GM18858 (cell line): Measurements from ENCODE around the gene NIPBL.
"Not testable (repeated sequence)": the region's sequence is repeated elsewhere in the genome, so short reads cannot be mapped to it uniquely, and the experiment has no call there.

Experiments
- ATAC-seq: cut with Tn5 transposase; IDR thresholded peaks from one replicate; pipeline ENCODE4 v1.9.1; 2021; ENCODE audit not compliant: unreplicated experiment

The NIPBL gene

DNA sequence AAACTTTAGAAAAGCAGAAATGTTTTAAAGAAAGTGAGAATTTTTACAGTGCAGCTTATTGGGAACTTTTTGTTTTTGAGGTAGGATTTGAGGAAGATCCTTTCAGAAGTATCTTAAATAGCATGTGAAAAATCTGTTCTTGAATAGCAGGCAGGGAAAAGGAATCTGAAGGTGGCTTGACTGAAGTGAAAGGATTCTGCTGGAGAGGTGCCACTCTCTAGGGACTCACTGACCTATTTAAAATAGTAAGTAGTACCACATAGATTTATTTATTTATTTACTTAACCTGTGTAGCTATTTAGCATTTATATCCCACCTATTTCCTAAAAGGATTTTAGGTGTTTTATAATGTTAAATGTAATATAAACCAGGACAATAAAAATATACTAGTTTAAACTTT, 69.1 kb downstream of the NIPBL start:
- ATAC-seq = no peak

DNA sequence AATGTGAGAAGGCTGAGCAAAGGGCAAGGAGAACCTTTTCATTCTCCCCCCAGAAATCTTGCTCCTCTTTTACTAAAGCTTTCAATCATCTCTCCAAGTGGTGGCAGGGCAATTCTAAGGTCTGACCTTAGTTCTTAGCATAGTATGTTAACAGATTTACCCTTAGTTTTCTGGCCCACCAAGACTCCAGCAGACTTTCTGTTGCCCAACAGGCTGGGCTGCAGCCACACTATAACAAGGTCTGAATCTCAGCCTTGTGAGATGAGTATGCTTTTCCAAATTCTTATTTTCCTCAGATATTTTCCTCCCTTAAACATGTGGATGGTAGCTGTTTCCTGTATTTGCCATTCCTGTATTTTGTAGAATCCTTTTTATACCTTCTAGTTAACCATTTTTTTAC, 69.5 kb downstream of the NIPBL start:
- no peak for ATAC-seq

DNA sequence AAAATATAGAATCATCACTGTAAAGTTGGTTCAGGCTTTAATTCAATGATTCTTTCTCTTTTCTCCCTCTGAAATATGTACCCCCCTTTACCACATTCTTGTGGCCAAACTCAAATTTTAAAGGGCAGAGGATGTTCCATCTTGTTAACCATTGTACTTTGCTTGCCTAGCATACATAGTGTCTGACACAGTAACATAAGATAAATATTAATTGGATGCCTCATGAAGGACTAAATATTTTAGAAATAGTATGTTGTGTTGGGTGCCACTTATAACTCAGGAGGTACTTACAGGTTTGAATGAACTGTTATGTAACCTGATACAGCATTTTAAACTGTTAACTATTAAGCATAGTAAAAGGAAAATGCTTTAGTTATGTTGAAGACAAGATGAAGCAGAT, 71.5 kb downstream of the NIPBL start:
- ATAC-seq = no peak

DNA sequence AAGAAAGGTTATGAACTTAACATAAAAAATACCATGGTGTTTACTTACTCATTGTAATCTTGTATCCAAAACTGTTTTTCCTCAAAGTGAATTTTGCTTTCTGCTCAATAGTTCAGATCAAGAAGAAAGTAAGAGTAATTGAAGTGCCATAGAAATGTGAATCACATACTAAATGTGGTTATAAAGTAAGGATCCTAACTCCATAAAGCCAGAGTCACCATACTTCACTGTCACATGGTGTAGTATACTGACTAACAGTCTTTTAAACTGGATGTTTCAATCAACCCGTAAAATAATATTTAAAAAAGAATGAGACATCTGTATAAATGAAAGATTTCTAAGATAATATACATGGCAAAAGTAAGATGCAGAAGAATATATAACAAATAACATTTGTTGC, 72.1 kb downstream of the NIPBL start:
- no peak for ATAC-seq

DNA sequence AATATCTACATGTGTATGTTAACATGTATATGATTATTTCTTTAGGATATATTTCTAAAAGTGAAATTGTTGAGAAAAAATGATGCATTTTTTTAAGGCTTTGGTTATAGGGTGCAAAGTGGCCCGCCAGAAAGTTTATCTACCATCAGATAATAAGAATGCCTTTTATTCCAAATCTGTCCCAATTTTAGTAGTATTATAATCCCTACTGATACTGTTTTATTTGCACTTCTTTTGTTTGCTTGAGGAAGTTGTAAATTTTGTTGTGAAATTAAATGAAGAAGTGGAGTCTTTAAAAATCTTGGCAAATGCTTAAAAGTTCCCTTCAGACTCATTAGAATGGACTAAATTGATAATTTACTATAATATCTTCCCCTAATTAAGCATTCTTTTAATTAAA, 73.0 kb downstream of the NIPBL start:
- no peak for ATAC-seq

DNA sequence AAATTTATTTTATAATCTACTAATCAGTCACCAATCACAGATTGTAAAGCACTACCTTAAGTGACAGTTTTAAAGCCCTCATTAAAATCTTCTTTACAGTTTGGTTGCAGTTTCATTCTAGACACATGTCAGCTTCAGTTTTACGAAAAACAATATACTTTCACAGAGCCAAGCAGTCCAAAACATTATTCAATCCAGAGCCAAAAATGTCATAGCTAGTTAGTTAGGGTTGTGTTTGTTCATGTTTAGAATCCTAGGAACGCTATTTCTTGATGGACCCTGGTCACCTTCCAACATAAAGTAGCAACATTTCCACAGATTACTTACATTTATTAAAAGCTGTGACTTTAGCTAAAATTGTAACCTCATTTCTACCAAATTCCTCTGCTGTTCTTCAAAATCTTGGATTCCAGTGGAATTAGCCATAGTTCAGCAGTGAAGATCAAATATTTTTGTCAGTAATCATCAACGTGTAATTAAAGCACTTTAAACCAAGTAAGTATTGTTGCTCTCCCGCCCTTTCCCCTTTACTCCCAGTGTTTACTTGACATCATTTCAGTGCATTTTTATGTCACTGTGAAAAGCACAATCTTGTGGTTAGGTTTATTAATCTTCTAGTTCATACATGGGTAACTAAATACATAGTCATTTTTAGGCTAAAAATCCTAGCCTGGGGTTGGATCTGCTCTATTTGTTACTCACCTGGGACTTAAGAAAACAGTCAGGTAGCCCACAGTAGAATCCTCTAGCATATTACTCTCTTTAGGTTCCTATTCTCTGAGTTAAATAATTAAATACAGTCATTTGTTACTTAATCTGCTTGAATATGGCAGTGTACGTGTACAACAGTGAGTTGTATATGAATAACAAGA, 74.3 kb downstream of the NIPBL start:
- no peak for ATAC-seq

DNA sequence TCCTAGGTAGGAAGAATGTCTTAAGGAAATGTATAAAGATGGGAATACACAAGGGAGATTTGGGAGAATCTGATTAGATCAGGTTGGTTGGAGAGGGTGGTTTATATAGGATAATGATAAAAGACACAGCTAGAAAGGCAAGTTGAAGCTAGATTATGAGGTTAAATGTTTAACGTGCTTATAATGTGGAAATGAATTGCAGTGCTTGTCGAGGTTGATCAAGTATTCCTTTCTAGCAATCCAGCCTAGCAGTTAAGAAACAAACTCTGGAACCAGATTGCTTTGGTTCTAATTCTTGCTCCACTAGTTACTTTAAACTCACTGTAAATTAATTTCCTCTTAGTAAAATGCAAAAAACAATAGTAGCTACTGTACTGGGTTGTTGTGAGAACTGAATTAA, 76.5 kb downstream of the NIPBL start:
- ATAC-seq = no peak

DNA sequence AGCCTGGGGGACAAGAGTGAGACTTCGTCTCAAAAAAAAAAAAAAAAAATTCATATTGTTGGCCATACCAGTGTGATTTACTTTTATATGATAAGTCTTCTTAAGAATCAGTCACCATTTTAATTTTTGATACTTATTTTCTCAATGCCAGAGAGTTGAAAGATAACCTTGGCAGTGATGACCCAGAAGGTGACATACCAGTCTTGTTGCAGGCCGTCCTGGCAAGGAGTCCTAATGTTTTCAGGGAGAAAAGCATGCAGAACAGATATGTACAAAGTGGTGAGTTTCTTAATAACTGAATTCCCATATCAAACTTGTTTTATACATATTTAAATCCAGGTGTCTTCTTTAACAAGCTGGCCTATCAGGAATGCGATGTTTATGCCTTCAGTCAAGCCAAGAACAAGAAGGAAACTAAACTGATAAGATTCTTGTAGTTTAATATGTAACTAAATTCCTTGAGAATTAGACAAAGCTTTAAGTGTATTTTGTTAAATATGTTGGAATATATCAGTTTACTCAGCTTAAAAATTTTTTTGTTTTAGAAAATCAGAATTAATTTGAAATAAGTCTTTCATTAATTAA, 81.5 kb downstream of the NIPBL start:
- no peak for ATAC-seq

DNA sequence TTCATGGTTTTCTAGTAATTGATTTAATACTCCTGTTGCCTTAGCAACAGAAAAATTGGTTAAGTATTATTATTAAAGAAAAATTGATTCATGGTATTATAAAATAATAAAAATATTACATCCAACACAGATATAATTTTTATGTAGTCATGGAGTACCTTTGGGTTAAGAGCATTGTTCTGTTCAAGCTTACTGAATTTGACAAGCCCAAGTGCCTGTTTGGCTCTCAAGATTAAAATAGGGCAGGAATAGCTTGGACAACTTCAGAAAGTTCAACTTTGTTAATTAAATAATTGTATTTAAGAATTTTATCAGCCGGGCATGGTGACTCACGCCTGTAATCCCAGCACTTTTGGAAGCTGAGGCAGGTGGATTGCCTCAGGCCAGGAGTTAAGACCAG, 82.0 kb downstream of the NIPBL start:
- ATAC-seq = no peak

DNA sequence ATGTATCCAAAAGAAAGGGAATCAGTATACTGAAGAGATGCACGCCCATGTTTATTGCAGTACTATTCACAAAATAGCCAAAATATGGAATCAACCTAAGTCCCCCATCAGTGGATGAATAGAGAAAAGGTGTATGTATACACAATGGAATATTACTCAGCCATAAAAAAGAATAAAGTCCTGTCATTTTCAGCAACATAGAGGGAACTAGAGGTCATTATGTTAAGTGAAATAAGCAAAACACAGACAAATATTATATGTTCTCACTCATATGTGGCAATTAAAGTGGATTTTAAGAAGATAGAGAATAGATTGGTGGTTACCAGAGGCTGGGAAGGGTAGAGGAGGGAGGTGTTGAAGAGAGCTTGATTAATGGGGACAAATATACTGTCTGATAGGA, 88.6 kb downstream of the NIPBL start:
- no peak for ATAC-seq

DNA sequence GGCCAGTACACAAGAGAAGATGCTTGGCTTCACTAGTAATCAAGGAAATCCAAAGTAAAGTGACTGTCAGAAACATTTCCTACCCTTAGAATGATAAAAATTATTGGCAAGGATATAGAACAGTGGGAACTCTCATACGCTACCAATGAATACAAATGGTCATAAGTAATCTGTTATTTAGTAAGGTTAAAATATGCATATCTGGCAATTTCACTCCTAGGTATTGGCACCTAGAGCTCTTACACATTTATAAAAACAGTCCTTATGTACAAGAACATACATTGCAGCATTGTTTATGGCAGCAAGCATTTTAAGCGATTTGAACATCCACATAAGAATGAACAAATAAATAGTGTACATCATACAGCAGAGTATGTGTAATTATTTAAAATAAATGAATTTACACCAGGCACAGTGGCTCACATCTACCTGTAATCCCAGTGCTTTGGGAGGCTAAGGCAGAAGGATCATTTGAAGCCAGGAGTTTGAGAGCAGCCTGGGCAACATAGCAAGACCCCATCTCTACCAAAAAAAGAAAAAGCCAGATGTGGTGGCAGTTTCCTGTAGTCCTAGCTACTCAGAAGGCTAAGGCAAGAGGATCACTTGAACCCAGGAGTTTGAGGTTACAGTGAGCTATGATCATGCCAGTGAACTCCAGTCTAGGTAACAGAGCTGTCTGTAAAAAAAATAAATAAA, 93.3 kb downstream of the NIPBL start:
- ATAC-seq = no peak

DNA sequence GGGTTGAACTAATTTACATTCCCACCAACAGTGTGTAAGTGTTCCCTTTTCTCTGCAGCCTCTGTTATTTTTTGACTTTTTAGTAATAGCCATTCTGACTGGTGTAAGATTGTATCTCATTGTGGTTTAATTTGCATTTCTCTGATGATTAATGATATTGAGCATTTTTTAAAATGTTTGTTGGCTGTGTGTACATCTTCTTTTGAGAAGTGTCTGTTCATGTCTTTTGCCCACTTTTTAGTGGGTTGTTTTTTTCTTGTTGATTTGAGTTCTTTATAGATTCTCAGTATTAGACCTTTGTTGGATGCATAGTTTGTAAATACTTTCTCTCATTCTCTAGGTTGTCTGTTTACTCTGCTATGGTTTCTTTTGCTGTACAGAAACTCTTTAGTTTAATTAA, 101.6 kb downstream of the NIPBL start:
- ATAC-seq = no peak

DNA sequence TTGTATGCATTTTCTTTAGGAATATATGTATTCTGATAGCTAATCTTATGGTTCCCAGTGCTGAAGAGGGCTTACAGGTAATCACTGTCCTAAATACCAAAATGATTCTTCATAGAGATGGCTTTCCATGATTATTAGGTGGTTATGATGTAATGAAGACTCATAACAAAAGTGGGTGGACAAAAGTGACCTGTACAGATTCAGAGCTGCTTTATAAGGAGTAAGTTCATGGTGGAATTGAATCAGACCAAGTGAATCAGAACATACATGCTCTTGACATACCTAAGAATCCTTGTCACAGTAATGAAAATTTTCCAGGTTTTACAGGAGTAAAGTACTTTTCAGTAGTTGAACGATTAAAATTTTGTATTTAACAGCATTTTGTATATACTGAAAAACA, 105.6 kb downstream of the NIPBL start:
- no peak for ATAC-seq

DNA sequence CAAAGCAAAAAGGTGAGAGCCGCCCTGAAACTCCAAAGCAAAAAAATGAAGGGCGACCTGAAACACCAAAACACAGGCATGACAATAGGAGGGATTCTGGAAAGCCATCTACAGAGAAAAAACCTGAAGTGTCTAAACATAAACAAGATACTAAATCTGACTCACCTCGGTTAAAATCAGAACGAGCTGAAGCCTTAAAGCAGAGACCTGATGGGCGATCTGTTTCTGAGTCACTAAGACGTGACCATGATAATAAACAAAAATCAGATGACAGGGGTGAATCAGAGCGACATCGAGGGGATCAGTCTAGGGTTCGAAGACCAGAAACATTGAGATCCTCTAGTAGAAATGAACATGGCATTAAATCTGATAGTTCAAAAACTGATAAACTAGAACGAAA, 108.8 kb downstream of the NIPBL start:
- ATAC-seq = no peak

DNA sequence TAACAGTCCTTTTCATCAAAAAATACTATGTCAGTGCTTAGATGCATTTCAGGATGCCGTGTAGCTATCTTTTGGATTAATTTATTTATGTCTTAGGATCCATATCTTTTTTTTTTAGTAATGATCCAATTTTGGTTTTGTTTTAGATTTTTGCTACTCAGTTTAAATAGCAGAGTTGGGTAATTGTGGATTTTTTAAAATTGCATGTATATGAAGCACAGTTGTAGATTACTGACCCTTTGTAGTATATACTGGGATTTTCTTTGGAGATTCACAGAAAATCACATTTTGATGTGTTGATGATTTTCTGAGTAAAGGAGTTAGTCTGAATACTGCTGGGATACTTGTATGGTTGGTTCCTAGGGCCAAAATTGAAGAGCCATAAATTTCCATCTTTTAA, 111.8 kb downstream of the NIPBL start:
- ATAC-seq = no peak

DNA sequence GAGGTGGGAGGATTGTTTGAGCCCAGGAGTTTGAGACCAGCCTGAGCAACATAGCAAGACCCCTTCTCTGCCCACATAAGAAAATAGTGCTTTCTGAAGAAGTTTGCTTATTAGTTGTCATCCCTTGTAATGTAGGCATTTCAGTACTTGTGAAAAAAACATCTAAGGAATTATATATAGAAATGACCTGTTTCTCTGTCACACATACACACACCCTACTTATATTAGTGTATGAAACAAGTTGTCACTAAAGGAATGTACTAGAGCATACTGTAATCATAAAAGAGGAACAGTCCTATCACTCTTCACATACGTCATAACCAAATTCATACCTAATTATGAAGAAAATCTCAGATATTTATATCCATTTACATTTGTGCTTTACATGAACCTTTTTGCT, 122.0 kb downstream of the NIPBL start:
- ATAC-seq = no peak

DNA sequence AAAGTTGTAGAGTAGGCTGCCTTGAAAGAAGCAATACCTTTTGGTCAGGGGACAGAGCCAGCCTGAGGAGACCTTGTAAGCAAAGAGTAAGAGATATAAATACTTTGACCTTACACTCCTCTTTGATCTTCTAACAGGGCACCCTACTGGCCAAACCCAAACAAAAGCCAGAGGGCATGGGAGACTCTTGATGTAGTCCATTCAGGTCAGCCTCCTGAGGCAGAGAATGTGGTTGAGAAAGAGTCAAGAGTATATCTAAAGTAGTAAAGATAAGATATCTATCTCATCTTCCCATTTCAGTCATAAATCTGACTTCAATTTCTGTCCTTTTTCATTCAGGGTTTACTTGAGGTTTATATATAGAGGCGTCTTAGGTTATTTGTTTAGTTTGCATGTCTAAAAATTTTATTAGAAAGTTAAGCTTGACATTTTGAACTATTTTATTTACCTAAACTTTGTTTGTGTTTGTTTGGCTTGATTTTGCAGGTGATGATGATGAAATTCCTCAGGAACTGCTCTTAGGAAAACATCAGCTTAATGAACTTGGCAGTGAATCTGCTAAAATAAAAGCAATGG, 125.7 kb downstream of the NIPBL start:
- no peak for ATAC-seq

DNA sequence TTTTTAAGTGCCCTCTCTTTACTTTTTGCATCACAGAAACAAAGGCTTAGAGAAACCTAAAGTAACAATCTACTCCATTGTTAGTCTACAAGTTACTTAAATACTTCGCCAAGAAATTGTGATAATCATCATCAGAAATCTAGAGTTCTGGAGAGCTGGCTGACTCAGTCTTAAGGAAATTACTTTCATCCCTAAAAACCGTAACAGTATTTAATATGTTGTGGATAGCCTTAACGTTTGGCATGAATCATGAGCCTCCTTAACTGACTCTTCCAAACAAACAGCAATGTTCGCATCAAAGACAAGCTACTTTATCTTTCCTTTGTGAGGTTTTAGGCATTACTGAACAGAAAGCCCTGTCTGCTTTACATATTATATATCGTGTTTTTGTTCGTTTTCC, 128.7 kb downstream of the NIPBL start:
- ATAC-seq = no peak

DNA sequence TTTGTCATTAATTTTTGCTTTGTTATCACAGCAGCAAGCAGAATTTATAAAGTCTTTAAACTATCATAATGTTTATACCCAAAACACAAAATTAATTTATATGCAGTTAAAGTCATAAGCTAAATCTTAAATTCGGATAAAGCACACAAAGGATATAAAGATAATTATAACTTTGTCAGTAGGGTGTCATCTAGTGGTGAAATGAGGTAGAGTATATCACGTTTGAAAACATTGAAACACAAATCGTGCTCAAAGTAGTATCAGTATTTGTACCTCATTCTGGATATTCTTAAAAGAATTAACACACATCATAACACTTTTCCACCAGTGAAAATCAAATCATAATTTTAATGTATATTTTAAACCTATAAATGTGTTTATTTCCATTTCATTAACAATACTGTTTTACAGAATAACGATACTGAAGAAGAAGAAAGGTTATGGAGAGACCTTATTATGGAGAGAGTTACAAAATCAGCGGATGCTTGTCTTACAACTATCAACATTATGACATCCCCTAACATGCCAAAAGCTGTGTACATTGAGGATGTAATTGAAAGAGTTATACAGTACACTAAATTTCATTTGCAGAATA, 129.5 kb downstream of the NIPBL start:
- no peak for ATAC-seq

DNA sequence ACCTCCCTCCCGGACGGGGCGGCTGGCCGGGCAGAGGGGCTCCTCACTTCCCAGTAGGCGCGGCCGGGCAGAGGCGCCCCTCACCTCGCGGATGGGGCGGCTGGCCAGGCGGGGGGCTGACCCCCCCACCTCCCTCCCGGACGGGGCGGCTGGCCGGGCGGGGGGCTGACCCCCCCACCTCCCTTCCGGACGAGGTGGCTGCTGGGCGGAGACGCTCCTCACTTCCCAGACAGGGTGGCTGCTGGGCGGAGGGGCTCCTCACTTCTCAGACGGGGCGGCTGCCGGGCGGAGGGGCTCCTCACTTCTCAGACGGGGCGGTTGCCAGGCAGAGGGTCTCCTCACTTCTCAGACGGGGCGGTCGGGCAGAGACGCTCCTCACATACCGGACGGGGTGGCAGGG, 136.6 kb downstream of the NIPBL start:
- not testable (repeated sequence) for ATAC-seq

DNA sequence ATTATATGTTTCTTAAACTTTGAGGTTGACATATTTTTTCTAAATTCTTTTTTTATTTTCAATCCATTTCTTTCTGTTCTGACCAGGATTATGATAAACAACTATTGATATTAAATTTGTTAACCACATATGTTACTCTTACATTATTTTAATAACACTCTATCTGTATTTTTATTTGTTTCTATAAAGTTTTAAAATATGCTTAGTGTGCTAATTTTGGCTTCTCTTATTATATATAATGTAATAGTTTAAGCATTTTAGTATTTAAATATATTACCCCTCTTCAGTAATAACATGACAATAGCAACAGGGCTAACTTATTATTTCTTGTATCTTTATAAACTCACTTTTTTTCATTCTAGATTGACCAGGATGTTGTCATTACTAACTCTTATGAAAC, 137.8 kb downstream of the NIPBL start:
- no peak for ATAC-seq
